ENCODE data around the gene SERGEF. TPM values are rescaled to one million over a fixed set of nuclear protein-coding genes. Genes with fewer than 3 reads are reported as not detected.

SERGEF gene
- total RNA-seq, 1 experiment from 2014 or later: 47.0 TPM

DNA sequence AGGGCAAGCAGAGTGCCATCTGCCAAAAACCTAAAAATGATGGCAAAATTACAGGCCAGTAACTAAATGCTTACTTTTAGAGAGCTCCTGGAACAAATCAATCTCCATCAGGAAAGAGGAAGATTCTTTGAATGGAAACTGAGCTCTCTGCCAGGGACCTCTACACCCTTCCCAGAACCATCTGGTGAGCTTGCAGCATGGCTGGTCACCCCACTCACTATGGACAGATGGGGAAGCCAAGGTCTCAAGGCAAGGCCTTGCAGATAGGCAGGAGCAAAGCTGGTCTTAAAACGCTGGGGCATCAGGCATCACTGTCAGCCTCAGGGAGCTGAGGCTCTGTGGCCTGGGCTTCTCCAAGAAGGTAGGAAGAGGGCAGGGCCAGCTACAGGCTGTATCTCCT is 36.2 kb downstream of the SERGEF start:
- no peak for DNase-seq
- Histone ChIP-seq H3K9me3 (ENCODE audit: low read length) (no peaks in the 10 kb centered on the region), H3K4me3 (ENCODE audit: low read length) (no peak overlapping the region), H2AFZ (ENCODE audit: low read length) (no peak overlapping the region), H3K9ac (ENCODE audit: low read length) (no peak overlapping the region), H4K20me1 (ENCODE audit: insufficient read depth, low read depth, low read length) (no peaks in the 10 kb centered on the region; the same call in 1 of the 2 replicates), H3K4me1 (ENCODE audit: low read length) (no peaks in the 10 kb centered on the region), H3K27me3 (ENCODE audit: low read length) (no peaks in the 10 kb centered on the region), H3K9me2 (replicated peaks; ENCODE audit: insufficient read depth, low read length) (no peaks in the 10 kb centered on the region), H3K36me3 (ENCODE audit: insufficient read depth, low read length) (peaks cover 28% of the 10 kb centered on the region), H3K79me2 (ENCODE audit: low read length) (no peaks in the 10 kb centered on the region), H3K4me2 (ENCODE audit: low read depth, low read length, poor library complexity, severe bottlenecking) (no peak overlapping the region), H3K27ac (ENCODE audit: low read length) (no peak overlapping the region)

DNA sequence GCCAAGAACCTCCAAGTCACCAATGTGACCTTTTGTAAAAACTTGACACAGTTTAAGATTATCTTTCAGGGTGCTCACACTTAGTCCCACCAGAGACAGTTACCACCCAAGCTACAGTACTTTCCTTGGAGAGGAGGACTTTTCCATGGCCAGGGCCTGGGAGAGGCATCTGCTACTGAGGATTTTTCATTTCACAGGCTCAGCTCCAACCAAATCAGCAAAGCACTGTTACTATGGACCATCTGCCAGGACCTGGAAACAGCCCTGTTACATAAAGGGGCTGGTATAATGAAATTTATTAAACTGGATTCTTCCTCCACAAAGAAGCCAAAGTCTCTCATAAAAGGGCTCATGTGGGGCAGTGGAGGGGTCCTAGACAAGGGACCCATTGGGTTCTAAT is 38.6 kb downstream of the SERGEF start:
- Histone ChIP-seq H3K9me2 (replicated peaks; ENCODE audit: insufficient read depth, low read length) (no peaks in the 10 kb centered on the region), H3K27ac (ENCODE audit: low read length) (no peak overlapping the region), H4K20me1 (ENCODE audit: insufficient read depth, low read depth, low read length) (no peaks in the 10 kb centered on the region; the same call in 1 of the 2 replicates), H3K36me3 (ENCODE audit: insufficient read depth, low read length) (peaks cover 33% of the 10 kb centered on the region), H3K4me2 (ENCODE audit: low read depth, low read length, poor library complexity, severe bottlenecking) (no peak overlapping the region), H3K4me3 (ENCODE audit: low read length) (no peak overlapping the region), H3K27me3 (ENCODE audit: low read length) (no peaks in the 10 kb centered on the region), H3K9me3 (ENCODE audit: low read length) (no peaks in the 10 kb centered on the region), H3K79me2 (ENCODE audit: low read length) (no peaks in the 10 kb centered on the region), H3K4me1 (ENCODE audit: low read length) (no peaks in the 10 kb centered on the region), H3K9ac (ENCODE audit: low read length) (no peak overlapping the region), H2AFZ (ENCODE audit: low read length) (no peak overlapping the region)
- DNase-seq: no peak

DNA sequence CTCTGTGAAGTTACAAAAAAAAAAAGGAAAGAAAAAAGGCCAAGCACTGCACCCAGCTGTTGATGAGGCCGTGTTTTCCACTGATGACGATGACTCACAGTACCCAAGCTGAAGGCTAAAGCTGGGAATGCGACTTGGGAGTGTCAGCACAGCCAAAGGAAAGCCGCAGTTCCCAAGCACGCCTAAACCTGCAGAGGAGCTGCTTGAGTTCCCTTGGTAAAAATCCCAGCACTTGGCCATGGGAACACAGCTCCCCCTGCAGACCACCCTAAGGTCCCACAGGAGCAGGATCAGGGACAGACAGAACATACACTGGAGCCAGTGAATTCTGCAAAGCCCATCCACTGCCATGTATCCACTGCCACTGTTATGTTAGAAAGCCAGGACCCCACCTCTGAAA is 39.9 kb downstream of the SERGEF start:
- H3K9me3 ChIP-seq (ENCODE audit: low read length): no peaks in the 10 kb centered on the region
- peaks cover 34% of the 10 kb centered on the region for H3K36me3 ChIP-seq (ENCODE audit: insufficient read depth, low read length)
- no peaks in the 10 kb centered on the region for H3K9me2 ChIP-seq (replicated peaks; ENCODE audit: insufficient read depth, low read length)
- H3K27me3 ChIP-seq (ENCODE audit: low read length): no peaks in the 10 kb centered on the region
- H3K9ac ChIP-seq (ENCODE audit: low read length): no peak overlapping the region
- H3K4me1 ChIP-seq (ENCODE audit: low read length): peaks cover 3% of the 10 kb centered on the region; the same call in 1 of the 2 replicates
- no peak overlapping the region for H3K27ac ChIP-seq (ENCODE audit: low read length)
- H3K79me2 ChIP-seq (ENCODE audit: low read length): peaks cover 5% of the 10 kb centered on the region; the same call in 1 of the 2 replicates
- no peak overlapping the region for H2AFZ ChIP-seq (ENCODE audit: low read length)
- no peak overlapping the region for H3K4me3 ChIP-seq (ENCODE audit: low read length)
- DNase-seq: peak; percentile 64
- no peak overlapping the region for H3K4me2 ChIP-seq (ENCODE audit: low read depth, low read length, poor library complexity, severe bottlenecking)
- no peaks in the 10 kb centered on the region; the same call in 1 of the 2 replicates for H4K20me1 ChIP-seq (ENCODE audit: insufficient read depth, low read depth, low read length)

DNA sequence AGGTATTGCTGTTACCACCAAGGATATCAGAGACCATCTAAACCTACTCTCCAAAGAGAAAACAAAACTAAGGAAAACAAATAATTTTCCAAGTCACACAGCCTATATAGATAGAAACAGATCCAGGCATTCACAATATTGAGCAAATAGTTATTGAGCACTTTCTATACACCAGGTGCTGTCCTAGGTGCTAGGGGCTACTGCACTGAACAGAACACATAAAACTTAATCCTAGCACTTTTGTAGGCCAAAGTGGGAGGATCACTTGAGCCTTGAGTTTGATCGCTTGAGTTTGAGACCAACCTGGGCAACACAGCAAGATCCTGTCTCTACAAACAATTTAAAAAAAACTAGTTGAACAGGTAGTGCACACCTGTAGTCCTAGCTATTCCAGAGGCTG is 44.6 kb downstream of the SERGEF start:
- Histone ChIP-seq H3K36me3 (ENCODE audit: insufficient read depth, low read length) (peaks cover 24% of the 10 kb centered on the region), H3K9me2 (replicated peaks; ENCODE audit: insufficient read depth, low read length) (no peaks in the 10 kb centered on the region), H3K4me2 (ENCODE audit: low read depth, low read length, poor library complexity, severe bottlenecking) (no peak overlapping the region), H4K20me1 (ENCODE audit: insufficient read depth, low read depth, low read length) (no peaks in the 10 kb centered on the region), H3K27ac (ENCODE audit: low read length) (no peak overlapping the region), H3K79me2 (ENCODE audit: low read length) (peaks cover 18% of the 10 kb centered on the region), H3K9me3 (ENCODE audit: low read length) (no peaks in the 10 kb centered on the region), H2AFZ (ENCODE audit: low read length) (no peak overlapping the region), H3K27me3 (ENCODE audit: low read length) (no peaks in the 10 kb centered on the region), H3K4me1 (ENCODE audit: low read length) (peaks cover 5% of the 10 kb centered on the region; the same call in 1 of the 2 replicates), H3K4me3 (ENCODE audit: low read length) (no peak overlapping the region), H3K9ac (ENCODE audit: low read length) (no peak overlapping the region)
- no peak for DNase-seq

DNA sequence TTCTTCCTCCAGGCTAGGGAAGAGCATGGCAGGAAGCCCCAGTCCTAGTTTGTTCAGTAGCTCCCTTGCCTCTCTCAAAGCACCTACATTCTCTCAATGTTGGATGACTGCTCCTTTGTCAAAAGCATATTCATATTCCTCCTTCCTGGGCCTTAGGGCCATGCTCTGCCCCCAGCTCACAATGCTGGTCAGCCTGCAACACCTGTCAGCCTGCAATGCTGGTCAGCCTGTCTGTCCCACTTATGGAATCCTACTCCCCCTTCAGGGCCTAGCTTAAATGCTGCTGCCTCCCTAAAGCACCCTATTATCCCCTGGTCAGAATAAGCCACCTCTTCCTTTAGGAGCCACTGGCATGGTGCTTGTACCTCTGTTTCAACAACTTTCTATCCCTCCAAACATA is 45.2 kb downstream of the SERGEF start:
- Histone ChIP-seq H4K20me1 (ENCODE audit: insufficient read depth, low read depth, low read length) (no peaks in the 10 kb centered on the region), H3K4me1 (ENCODE audit: low read length) (peaks cover 5% of the 10 kb centered on the region; the same call in 1 of the 2 replicates), H2AFZ (ENCODE audit: low read length) (no peak overlapping the region), H3K4me3 (ENCODE audit: low read length) (no peak overlapping the region), H3K36me3 (ENCODE audit: insufficient read depth, low read length) (peaks cover 23% of the 10 kb centered on the region), H3K4me2 (ENCODE audit: low read depth, low read length, poor library complexity, severe bottlenecking) (no peak overlapping the region), H3K27ac (ENCODE audit: low read length) (no peak overlapping the region), H3K9ac (ENCODE audit: low read length) (no peak overlapping the region), H3K9me3 (ENCODE audit: low read length) (no peaks in the 10 kb centered on the region), H3K79me2 (ENCODE audit: low read length) (peaks cover 18% of the 10 kb centered on the region), H3K9me2 (replicated peaks; ENCODE audit: insufficient read depth, low read length) (no peaks in the 10 kb centered on the region), H3K27me3 (ENCODE audit: low read length) (no peaks in the 10 kb centered on the region)
- DNase-seq: no peak

DNA sequence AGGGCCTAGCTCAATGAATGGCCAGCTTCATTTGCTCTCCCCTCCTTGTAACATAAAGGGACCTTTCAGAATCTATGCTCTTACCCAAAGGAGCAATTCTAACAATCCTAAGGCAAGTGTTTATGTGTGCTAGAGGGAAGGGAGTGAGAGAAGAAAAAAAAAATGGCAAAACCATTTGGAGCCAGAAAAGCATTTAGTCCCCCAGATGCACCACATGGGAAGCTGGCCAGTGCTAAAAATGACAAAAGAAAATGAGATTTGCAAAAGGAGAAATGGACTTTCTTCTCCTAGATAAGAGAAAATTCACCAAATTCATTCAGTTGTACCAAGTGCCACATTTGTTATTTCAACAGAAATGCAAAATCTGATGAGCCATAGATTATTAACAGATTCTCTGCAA is 52.8 kb downstream of the SERGEF start:
- H3K4me3 ChIP-seq (ENCODE audit: low read length): no peak overlapping the region
- H3K27me3 ChIP-seq (ENCODE audit: low read length): no peaks in the 10 kb centered on the region
- H3K36me3 ChIP-seq (ENCODE audit: insufficient read depth, low read length): peaks cover 49% of the 10 kb centered on the region; the same call in 1 of the 2 replicates
- peaks cover 9% of the 10 kb centered on the region for H3K79me2 ChIP-seq (ENCODE audit: low read length)
- no peak overlapping the region for H3K9ac ChIP-seq (ENCODE audit: low read length)
- no peaks in the 10 kb centered on the region for H3K9me2 ChIP-seq (replicated peaks; ENCODE audit: insufficient read depth, low read length)
- peaks cover 8% of the 10 kb centered on the region for H3K4me1 ChIP-seq (ENCODE audit: low read length)
- DNase-seq: no peak
- no peak overlapping the region for H3K4me2 ChIP-seq (ENCODE audit: low read depth, low read length, poor library complexity, severe bottlenecking)
- no peaks in the 10 kb centered on the region for H4K20me1 ChIP-seq (ENCODE audit: insufficient read depth, low read depth, low read length)
- H3K9me3 ChIP-seq (ENCODE audit: low read length): no peaks in the 10 kb centered on the region
- H3K27ac ChIP-seq (ENCODE audit: low read length): no peak overlapping the region
- no peak overlapping the region for H2AFZ ChIP-seq (ENCODE audit: low read length)

DNA sequence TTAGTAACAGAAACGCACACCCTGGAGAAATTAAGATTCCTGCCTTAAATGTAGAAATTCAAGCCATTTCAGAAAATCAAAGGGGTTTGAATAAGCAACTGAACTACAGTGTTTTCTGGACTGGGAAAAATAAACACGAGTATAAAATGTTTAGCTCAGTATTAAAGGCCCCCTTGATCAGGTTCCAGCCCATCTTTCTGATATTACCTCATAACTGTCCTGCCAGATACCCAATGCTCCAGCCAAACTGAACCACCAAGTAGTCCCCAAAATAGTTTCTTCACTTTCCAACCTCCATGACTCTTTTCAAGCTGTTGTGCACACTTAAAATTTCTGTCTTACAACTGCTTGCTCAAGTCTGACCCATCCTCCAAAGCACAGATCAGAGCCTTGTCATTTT is 54.4 kb downstream of the SERGEF start:
- no peaks in the 10 kb centered on the region for H4K20me1 ChIP-seq (ENCODE audit: insufficient read depth, low read depth, low read length)
- no peak overlapping the region for H3K9ac ChIP-seq (ENCODE audit: low read length)
- no peaks in the 10 kb centered on the region for H3K9me3 ChIP-seq (ENCODE audit: low read length)
- H3K9me2 ChIP-seq (replicated peaks; ENCODE audit: insufficient read depth, low read length): no peaks in the 10 kb centered on the region
- no peak overlapping the region for H3K4me3 ChIP-seq (ENCODE audit: low read length)
- peaks cover 4% of the 10 kb centered on the region; the same call in 1 of the 2 replicates for H3K79me2 ChIP-seq (ENCODE audit: low read length)
- no peak overlapping the region for H3K27ac ChIP-seq (ENCODE audit: low read length)
- H3K4me2 ChIP-seq (ENCODE audit: low read depth, low read length, poor library complexity, severe bottlenecking): no peak overlapping the region
- H2AFZ ChIP-seq (ENCODE audit: low read length): no peak overlapping the region
- H3K36me3 ChIP-seq (ENCODE audit: insufficient read depth, low read length): peaks cover 60% of the 10 kb centered on the region; the same call in 1 of the 2 replicates
- DNase-seq: no peak
- H3K4me1 ChIP-seq (ENCODE audit: low read length): peaks cover 8% of the 10 kb centered on the region
- no peaks in the 10 kb centered on the region for H3K27me3 ChIP-seq (ENCODE audit: low read length)

DNA sequence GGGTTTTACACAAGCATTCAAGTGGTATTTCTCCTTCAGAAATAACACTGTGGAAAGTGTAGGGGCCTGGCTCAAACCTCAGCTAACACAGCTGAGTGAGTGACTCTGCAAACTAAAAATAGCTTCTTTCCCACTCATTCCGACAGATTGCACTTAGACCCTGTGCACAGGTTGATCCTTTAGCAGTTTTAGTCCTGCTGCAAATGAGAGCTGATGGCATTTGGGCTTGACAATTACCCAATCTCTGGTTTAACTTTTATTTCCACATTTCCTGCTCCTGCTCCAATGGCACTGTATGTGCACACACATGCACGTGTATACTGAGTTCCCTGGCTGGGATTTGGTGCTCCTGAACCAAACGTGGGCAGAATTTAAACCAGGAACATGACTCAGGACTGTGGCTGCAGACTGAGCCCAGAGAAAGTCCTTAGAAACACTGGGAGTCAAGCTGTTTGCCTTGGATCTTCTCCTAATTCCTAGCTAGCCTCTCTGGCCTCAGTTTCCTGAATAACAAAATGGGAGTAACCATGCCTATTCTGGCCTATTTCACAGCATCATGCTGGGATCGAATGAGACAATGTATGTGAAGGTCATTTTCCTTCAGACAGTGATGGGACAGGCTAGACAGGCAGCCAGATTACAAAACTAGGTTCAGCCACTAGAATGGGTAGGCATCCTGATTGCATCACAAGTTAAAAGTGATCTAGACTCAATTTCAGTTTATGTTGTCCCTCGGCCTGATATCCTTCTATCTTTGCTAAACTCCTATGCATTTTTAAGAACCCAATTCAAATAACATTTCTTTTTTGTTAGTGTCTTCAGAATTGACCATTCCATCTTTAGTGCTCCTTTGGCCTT is 58.2 kb downstream of the SERGEF start:
- no peaks in the 10 kb centered on the region for H3K27me3 ChIP-seq (ENCODE audit: low read length)
- no peaks in the 10 kb centered on the region for H4K20me1 ChIP-seq (ENCODE audit: insufficient read depth, low read depth, low read length)
- H3K4me3 ChIP-seq (ENCODE audit: low read length): no peak overlapping the region
- no peak overlapping the region for H2AFZ ChIP-seq (ENCODE audit: low read length)
- H3K4me1 ChIP-seq (ENCODE audit: low read length): no peaks in the 10 kb centered on the region
- H3K27ac ChIP-seq (ENCODE audit: low read length): no peak overlapping the region
- no peaks in the 10 kb centered on the region for H3K9me3 ChIP-seq (ENCODE audit: low read length)
- H3K9ac ChIP-seq (ENCODE audit: low read length): no peak overlapping the region
- H3K36me3 ChIP-seq (ENCODE audit: insufficient read depth, low read length): peaks cover 46% of the 10 kb centered on the region; the same call in 1 of the 2 replicates
- DNase-seq: no peak
- H3K79me2 ChIP-seq (ENCODE audit: low read length): peaks cover 12% of the 10 kb centered on the region; the same call in 1 of the 2 replicates
- no peak overlapping the region for H3K4me2 ChIP-seq (ENCODE audit: low read depth, low read length, poor library complexity, severe bottlenecking)
- H3K9me2 ChIP-seq (replicated peaks; ENCODE audit: insufficient read depth, low read length): no peaks in the 10 kb centered on the region

All from Karpas-422 (cell line).